Measurements from ENCODE around the gene COL18A1.
"Not testable (repeated sequence)": the region's sequence is repeated elsewhere in the genome, so short reads cannot be mapped to it uniquely, and the experiment has no call there.

Gene COL18A1

GRCh38 chr21:45442686-45443594, 38.0 kb downstream of the COL18A1 start:
- not testable (repeated sequence) for DNase-seq

GRCh38 chr21:45443595-45444181, 38.7 kb downstream of the COL18A1 start:
- DNase-seq = no peak

- DNase-seq = no peak
Observed at GRCh38 chr21:45444385-45444784, 39.4 kb downstream of the COL18A1 start.

- no peak for DNase-seq
Observed at GRCh38 chr21:45445369-45445768, 40.4 kb downstream of the COL18A1 start.

GRCh38 chr21:45447821-45448220, 42.9 kb downstream of the COL18A1 start:
- no peak for DNase-seq

GRCh38 chr21:45448283-45448809, 43.4 kb downstream of the COL18A1 start:
- no peak for DNase-seq

GRCh38 chr21:45448810-45449657, 44.1 kb downstream of the COL18A1 start:
- DNase-seq = no peak

GRCh38 chr21:45449658-45450422, 44.9 kb downstream of the COL18A1 start:
- DNase-seq = peak; percentile 58

- no peak for DNase-seq
Observed at GRCh38 chr21:45450423-45451090, 45.6 kb downstream of the COL18A1 start.

GRCh38 chr21:45451091-45451740, 46.3 kb downstream of the COL18A1 start:
- no peak for DNase-seq

- no peak for DNase-seq
Observed at GRCh38 chr21:45451771-45452182, 46.8 kb downstream of the COL18A1 start.

- no peak for DNase-seq
Observed at GRCh38 chr21:45452696-45453307, 47.8 kb downstream of the COL18A1 start.

GRCh38 chr21:45453308-45453950, 48.5 kb downstream of the COL18A1 start:
- no peak for DNase-seq

GRCh38 chr21:45454060-45454925, 49.3 kb downstream of the COL18A1 start:
- DNase-seq = no peak

- DNase-seq = peak; percentile 60
Observed at GRCh38 chr21:45454926-45455673, 50.1 kb downstream of the COL18A1 start.

- DNase-seq = no peak
Observed at GRCh38 chr21:45455674-45456583, 51.0 kb downstream of the COL18A1 start.

GRCh38 chr21:45456584-45457160, 51.7 kb downstream of the COL18A1 start:
- DNase-seq = no peak
